ACC112 (cell line): ENCODE measurements around the gene CDC45.
"Not testable (repeated sequence)": the region's sequence is repeated elsewhere in the genome, so short reads cannot be mapped to it uniquely, and the experiment has no call there.

Experiments
- H2AFZ ChIP-seq: fragments of 200-600 bp; sonication (generic); one replicate; pipeline ENCODE4 v1.6.0; 2017; ENCODE audit warnings: antibody characterized with exemption, low read length; ENCODE audit not compliant: unreplicated experiment
- H3K27ac ChIP-seq: fragments of 200-600 bp; sonication (generic); 2 replicates; pipeline ENCODE4 v1.5.1; 2014; ENCODE audit warnings: low read depth, mild to moderate bottlenecking, antibody characterized with exemption, low read length, moderate library complexity
- H3K27me3 ChIP-seq: fragments of 200-600 bp; sonication (generic); 2 replicates; pipeline ENCODE4 v1.6.1; 2014; ENCODE audit warnings: mild to moderate bottlenecking, antibody characterized with exemption, low read length, moderate library complexity, mixed read lengths; ENCODE audit not compliant: insufficient read depth
- H3K36me3 ChIP-seq: fragments of 200-600 bp; sonication (generic); 2 replicates; pipeline ENCODE4 v1.6.1; 2016; ENCODE audit warnings: mild to moderate bottlenecking, antibody characterized with exemption, low read length, moderate library complexity, mixed read lengths; ENCODE audit not compliant: insufficient read depth
- H3K4me1 ChIP-seq: fragments of 200-600 bp; sonication (generic); one replicate; pipeline ENCODE4 v1.6.1; 2016; ENCODE audit warnings: low read length, mixed read lengths; ENCODE audit not compliant: insufficient read depth, unreplicated experiment, control insufficient read depth
- H3K4me3 ChIP-seq: fragments of 200-600 bp; sonication (generic); 2 replicates; pipeline ENCODE4 v1.5.1; 2014; ENCODE audit warnings: mild to moderate bottlenecking, low read depth, low read length
- H3K79me2 ChIP-seq: fragments of 200-600 bp; sonication (generic); one replicate; pipeline ENCODE4 v1.6.0; 2016; ENCODE audit warnings: low read length; ENCODE audit not compliant: control insufficient read depth, unreplicated experiment, insufficient read depth

CDC45 gene

DNA sequence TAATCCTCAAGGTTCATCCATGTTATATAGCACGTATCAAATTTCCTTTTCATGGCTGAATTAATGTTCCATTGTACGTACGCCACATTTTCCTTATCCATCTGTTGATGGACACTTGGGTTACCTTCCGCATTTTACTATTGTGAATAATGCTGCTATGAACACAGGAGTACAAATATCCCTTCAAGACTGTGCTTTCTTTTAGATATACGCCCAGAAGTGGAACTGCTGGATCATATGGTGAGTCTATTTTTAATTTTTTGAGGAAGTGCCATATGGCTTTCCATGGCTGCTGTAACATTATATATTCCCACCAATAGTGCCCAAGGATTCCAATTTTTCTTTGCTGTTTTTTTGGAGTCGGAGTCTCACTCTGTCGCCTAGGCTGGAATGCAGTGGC, 41.4 kb upstream of the CDC45 start:
- Histone ChIP-seq H2AFZ (no peak overlapping the region), H3K4me3 (no peak overlapping the region), H3K79me2 (peaks cover 3% of the 10 kb centered on the region), H3K4me1 (no peaks in the 10 kb centered on the region), H3K27ac (no peak overlapping the region), H3K27me3 (no peaks in the 10 kb centered on the region), H3K36me3 (no peaks in the 10 kb centered on the region)

DNA sequence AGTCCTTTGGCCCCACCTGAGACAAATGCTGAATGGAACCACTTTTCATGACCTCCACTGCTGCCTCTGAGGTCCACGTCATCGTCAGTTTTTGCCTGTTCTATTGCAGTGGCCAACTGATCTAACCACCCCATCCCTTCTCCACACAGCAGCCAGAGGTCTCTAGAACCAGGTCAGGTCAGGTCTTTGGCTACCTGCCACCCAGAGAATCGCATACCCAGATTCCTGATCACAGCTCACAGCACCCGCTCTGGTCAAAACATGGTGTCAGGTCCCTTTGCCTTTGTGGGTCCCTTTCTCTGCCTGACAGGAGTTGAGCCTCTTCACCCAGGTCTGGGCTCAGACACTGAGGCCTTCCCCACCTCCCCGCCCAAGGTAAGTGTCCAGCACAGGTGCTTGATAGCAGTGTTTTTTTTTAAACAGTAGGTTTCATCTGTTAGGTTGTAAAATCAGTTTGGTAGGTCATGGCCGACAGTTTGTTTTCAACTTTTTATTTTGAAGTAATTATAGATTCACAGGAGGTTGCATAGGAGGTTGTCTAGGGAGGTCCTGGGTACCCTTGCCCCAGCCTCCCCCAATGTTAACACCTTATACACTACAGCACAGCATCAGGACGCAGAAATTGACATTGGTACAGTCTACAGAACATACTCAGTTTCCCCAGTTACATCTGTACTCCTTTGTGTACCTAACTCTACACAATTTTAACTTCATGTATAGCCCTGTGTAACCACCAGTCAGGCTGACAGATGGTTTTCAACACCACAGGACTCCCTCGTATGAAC, 39.1 kb upstream of the CDC45 start:
- Histone ChIP-seq H3K27me3 (no peaks in the 10 kb centered on the region), H3K27ac (no peak overlapping the region), H3K4me1 (no peaks in the 10 kb centered on the region), H2AFZ (no peak overlapping the region), H3K36me3 (no peaks in the 10 kb centered on the region), H3K4me3 (no peak overlapping the region), H3K79me2 (peaks cover 12% of the 10 kb centered on the region)

DNA sequence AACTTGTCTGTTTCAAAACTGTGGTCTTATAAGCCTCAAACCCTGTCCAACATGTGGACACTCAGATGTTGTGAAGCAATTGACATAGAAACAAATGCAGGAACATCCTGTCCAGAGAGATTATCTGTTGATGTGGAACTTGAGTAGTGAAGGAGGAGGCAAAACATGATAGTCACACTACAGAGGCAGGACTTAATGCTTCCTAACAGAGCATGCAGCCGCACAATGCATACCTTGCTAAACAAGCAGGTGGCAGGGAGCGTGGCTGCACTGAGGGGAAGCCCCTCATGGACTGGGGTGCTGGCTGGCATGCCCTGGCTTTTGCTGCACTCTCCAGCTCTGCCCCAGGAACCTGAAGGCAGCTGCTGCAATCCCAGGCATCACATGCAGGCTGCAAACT, 37.6 kb upstream of the CDC45 start:
- no peak overlapping the region for H3K4me3 ChIP-seq
- no peaks in the 10 kb centered on the region for H3K27me3 ChIP-seq
- no peak overlapping the region for H3K27ac ChIP-seq
- H3K79me2 ChIP-seq: peaks cover 23% of the 10 kb centered on the region
- H3K4me1 ChIP-seq: no peaks in the 10 kb centered on the region
- no peaks in the 10 kb centered on the region for H3K36me3 ChIP-seq
- H2AFZ ChIP-seq: no peak overlapping the region

GRCh38 chr22:19443544-19444211, 36.0 kb upstream of the CDC45 start:
- H3K4me1 ChIP-seq: no peaks in the 10 kb centered on the region
- H2AFZ ChIP-seq: no peak overlapping the region
- H3K27me3 ChIP-seq: no peaks in the 10 kb centered on the region
- H3K79me2 ChIP-seq: peaks cover 23% of the 10 kb centered on the region
- H3K4me3 ChIP-seq: no peak overlapping the region
- no peaks in the 10 kb centered on the region for H3K36me3 ChIP-seq
- no peak overlapping the region for H3K27ac ChIP-seq

DNA sequence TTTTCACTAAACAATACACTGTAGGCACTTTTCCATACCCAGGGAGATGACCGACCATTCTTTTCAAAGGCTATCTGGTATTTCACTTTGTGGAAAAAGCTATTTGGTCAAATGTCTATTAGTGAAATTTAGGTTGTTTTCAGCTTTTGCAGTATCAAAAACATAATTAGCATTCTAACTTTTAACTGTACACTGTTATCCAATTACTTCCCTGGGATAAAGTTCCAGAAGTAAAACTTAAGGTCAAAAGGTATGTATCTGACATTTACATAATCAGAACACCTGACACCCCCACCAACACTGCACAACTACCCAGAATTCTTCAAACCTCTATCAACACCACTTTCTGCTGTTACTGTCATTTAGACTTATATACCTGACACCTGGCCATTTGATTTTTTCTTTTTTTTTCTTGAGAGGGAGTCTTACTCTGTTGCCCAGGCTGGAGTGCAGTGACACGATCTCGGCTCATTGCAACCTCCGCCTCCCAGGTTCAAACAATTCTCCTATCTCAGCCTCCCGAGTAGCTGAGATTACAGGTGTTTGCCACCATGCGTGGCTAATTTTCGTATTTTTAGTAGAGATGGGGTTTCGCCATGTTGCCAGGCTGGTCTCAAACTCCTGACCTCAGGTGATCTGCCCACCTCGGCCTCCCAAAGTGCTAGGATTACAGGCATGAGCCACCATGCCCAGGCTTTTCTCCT, 34.3 kb upstream of the CDC45 start:
- H3K27me3 ChIP-seq, H3K4me3 ChIP-seq, H3K27ac ChIP-seq, H3K36me3 ChIP-seq, H2AFZ ChIP-seq, H3K4me1 ChIP-seq: not testable (repeated sequence)
- H3K79me2 ChIP-seq: peaks cover 23% of the 10 kb centered on the region

DNA sequence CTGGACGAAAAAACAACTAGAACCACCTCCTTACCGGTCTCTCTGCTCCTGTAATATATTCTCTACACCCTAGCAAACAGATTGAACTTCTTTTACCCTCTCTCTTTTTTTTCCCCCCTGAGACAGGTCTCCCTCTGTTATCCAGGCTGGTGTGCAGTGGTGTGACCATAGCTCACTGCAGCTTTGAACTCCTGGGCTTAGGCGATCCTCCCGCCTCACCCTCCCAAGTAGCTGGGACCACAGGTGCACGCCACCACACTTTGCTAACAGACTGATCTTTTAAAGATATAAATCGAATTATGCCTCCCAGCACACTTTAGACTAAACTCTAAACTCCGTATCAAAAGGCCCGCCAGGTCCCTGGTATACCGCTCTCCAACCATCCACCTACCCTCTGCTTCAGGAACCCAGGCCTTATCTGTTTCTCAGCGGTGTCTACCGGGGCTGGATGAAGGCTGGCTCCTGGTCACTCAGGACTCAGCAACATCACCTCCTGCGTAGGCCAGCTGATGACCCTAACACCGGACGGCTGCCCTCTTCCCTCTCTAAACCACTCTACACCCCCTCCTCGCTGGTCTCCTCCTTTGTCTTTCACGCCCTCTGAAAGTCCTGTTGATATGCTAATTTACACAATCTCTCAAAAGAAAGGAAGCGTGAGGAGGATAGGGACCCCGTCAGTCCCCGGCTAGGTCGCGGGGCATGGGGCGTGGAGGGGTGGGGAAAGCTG, 33.0 kb upstream of the CDC45 start:
- H3K4me1 ChIP-seq: no peaks in the 10 kb centered on the region
- no peaks in the 10 kb centered on the region for H3K27me3 ChIP-seq
- H2AFZ ChIP-seq: peak overlapping the region; percentile 44
- peaks cover 23% of the 10 kb centered on the region for H3K79me2 ChIP-seq
- peaks cover 3% of the 10 kb centered on the region; the same call in 1 of the 2 replicates for H3K36me3 ChIP-seq
- H3K27ac ChIP-seq: no peak overlapping the region
- H3K4me3 ChIP-seq: peak overlapping the region; percentile 78

DNA sequence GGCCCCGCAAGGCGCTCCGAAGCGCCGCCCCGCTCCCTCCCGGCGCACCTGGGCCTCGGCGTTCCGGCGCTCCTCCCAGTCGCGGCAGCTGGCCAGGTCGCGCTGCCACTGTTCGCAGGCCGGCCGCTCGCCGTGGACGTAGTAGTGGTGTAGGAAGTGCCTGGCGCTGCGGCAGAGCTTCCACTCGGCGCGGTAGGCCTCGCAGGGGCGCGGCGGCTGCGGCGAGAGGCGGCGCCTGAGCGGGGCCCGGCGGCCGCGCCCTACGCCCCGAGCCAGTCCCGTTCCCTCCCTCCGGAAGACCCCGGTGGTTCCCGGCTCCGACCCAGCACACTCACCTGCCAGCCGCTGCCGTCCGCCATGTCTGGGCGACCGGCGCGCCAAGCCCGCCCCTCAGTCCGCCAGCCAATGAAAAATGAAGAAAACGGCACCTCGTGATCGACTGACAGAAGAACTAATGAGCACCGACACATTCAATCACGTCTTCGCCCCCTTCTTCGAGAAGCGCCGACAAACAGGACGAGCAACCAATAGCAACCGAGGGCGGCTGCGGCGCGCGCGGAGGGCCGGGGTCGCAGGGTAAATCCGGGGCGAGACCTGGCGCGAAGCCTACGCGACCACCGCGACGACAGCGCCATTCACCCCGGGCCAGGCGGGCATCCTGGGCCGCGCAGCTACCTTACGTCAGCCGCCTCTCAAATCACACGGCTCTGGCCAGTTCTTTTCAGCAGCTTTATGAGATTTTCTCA, 32.2 kb upstream of the CDC45 start, which contains the start of gene C22orf39:
C22orf39 (minus strand) TSS at position 382 of the 746 bp plus-strand sequence; CDS start at position 359, 23 bp downstream.
- H3K27me3 ChIP-seq: no peaks in the 10 kb centered on the region
- H2AFZ ChIP-seq: peak within 1 kb of the TSS; percentile 58
- no peaks in the 10 kb centered on the region for H3K4me1 ChIP-seq
- peak within 1 kb of the TSS; percentile 49; the same call in 1 of the 2 replicates for H3K27ac ChIP-seq
- H3K36me3 ChIP-seq: peaks cover 3% of the 10 kb centered on the region; the same call in 1 of the 2 replicates
- peak within 1 kb of the TSS; percentile 78 for H3K4me3 ChIP-seq
- H3K79me2 ChIP-seq: peaks cover 20% of the 10 kb centered on the region

GRCh38 chr22:19448076-19448607, 31.6 kb upstream of the CDC45 start:
- peak overlapping the region; percentile 78 for H3K4me3 ChIP-seq
- peak overlapping the region; percentile 49; the same call in 1 of the 2 replicates for H3K27ac ChIP-seq
- H3K36me3 ChIP-seq: peaks cover 7% of the 10 kb centered on the region; the same call in 1 of the 2 replicates
- H3K4me1 ChIP-seq: no peaks in the 10 kb centered on the region
- peak overlapping the region; percentile 58 for H2AFZ ChIP-seq
- peaks cover 20% of the 10 kb centered on the region for H3K79me2 ChIP-seq
- no peaks in the 10 kb centered on the region for H3K27me3 ChIP-seq

DNA sequence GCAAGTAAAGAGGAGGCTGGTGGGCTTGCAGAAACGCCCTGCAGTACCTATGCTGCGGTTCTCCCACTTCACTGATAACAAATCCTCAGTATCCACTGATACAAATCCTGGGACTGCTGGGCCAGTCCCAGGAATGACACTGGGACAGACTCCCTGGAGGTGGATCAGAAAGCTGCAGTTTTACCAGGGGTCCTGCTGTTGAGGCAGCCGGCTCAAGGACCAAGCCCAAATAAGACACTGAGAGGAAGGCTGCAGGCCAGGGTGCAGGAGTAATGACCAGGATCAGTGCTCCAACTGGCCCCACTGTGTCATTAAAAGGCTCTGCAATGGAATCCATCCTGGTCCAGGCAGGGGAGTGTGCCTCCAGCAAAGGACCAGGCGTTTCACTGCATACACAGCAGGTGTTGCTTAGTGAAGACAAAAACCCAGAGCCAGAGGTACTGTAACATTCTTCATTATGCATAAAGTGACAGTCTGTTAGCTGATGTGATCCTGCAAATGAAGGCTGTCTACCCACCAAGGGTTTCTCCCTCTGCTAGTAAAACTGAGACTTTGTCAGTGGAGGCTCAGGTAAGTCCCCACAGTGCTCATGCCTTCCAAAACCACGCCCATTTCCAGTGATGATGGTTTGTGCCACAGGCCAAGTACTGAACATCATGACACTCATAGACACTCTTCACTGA, 30.8 kb upstream of the CDC45 start:
- H3K4me1 ChIP-seq: no peaks in the 10 kb centered on the region
- H3K79me2 ChIP-seq: peaks cover 18% of the 10 kb centered on the region
- H3K27ac ChIP-seq: no peak overlapping the region
- no peak overlapping the region for H2AFZ ChIP-seq
- no peaks in the 10 kb centered on the region for H3K27me3 ChIP-seq
- H3K4me3 ChIP-seq: no peak overlapping the region
- H3K36me3 ChIP-seq: peaks cover 7% of the 10 kb centered on the region; the same call in 1 of the 2 replicates
